ENCODE data around the gene PLXDC1.

DNA sequence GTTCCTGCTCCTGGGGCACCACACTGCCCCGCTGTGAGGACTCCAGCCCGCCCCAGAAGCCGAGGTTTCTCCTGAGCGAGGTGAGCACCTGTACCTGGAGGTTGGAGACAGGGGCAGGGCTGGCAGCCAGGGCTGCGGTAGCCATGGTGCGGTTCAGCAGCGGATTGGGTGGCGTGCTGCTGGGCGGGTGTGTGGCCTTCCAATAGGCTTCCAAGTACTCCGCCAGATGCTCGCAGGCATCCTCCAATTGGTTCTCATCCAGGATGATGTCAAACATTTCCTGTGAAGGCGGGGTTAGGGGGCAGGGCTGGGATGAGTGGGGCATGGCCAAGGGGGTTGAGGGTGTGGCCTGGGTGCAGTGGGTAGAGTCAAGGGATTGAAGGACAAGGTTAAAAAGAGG lies 25.8 kb upstream of the PLXDC1 start:
- TF ChIP-seq EP300 (IDR thresholded peaks at IDR 0.05; ENCODE audit: borderline replicate concordance) (no peak), TEAD4 (IDR thresholded peaks at IDR 0.05) (no peak), YY1 (IDR thresholded peaks at IDR 0.05; ENCODE audit: low read depth) (peak; percentile 58; the same call in 1 of the 2 replicates), ZBTB7A (IDR thresholded peaks at IDR 0.05; ENCODE audit: low read depth) (no peak), CEBPB (IDR thresholded peaks at IDR 0.05) (no peak), NFIC (IDR thresholded peaks at IDR 0.05) (no peak), TAF1 (IDR thresholded peaks at IDR 0.05; ENCODE audit: low read depth) (0 out of 2 replicates have a peak, but pooled peaks have one; percentile 26), REST (IDR thresholded peaks at IDR 0.05; ENCODE audit: low read depth) (no peak), USF1 (IDR thresholded peaks at IDR 0.05) (0 out of 2 replicates have a peak, but pooled peaks have one; percentile 31), TCF12 (IDR thresholded peaks at IDR 0.05; ENCODE audit: low read depth) (no peak)
- TF ChIP-seq, protein P1, sequence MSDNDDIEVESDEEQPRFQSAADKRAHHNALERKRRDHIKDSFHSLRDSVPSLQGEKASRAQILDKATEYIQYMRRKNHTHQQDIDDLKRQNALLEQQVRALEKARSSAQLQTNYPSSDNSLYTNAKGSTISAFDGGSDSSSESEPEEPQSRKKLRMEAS (IDR thresholded peaks at IDR 0.05), result peak; percentile 59; the same call in 1 of the 2 replicates
